Upper lobe of left lung (tissue), 4 donors: ENCODE results near the gene CACNA2D4.

Source experiments
- POLR2A ChIP-seq, 4 donors: fragments of 450-650 bp; IDR thresholded peaks; one replicate each; pipeline ENCODE4 v1.5.1; 2016 to 2017; ENCODE audit warnings: antibody characterized with exemption in 4 of 4, mild to moderate bottlenecking in 2 of 4
- POLR2AphosphoS5 ChIP-seq, 2 donors: sonication (generic); formaldehyde crosslinking; IDR thresholded peaks; one replicate each; pipeline ENCODE4 v1.5.1; 2017; ENCODE audit warnings: antibody characterized with exemption in 2 of 2
- TF ChIP-seq, protein P1 (sequence below), 6 experiments: fragments of 450-650 bp in 4 of 6; fragments of 200-600 bp in 2 of 6; sonication (generic) in 2 of 6; IDR thresholded peaks; one replicate each; pipeline ENCODE4 v1.5.1; 2016 to 2019; ENCODE audit warnings: antibody characterized with exemption in 6 of 6

- TF ChIP-seq, protein P1, sequence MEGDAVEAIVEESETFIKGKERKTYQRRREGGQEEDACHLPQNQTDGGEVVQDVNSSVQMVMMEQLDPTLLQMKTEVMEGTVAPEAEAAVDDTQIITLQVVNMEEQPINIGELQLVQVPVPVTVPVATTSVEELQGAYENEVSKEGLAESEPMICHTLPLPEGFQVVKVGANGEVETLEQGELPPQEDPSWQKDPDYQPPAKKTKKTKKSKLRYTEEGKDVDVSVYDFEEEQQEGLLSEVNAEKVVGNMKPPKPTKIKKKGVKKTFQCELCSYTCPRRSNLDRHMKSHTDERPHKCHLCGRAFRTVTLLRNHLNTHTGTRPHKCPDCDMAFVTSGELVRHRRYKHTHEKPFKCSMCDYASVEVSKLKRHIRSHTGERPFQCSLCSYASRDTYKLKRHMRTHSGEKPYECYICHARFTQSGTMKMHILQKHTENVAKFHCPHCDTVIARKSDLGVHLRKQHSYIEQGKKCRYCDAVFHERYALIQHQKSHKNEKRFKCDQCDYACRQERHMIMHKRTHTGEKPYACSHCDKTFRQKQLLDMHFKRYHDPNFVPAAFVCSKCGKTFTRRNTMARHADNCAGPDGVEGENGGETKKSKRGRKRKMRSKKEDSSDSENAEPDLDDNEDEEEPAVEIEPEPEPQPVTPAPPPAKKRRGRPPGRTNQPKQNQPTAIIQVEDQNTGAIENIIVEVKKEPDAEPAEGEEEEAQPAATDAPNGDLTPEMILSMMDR (IDR thresholded peaks at IDR 0.05) = no peak
- TF ChIP-seq POLR2AphosphoS5 (IDR thresholded peaks at IDR 0.05) = no peak
- TF ChIP-seq POLR2A (IDR thresholded peaks at IDR 0.05) = no peak
These were observed 107.5 kb downstream of the CACNA2D4 start for GRCh38 chr12:1810931-1811280.
